ENCODE measurements around the gene CSMD2. TPM values are rescaled to one million over a fixed set of nuclear protein-coding genes. Genes with fewer than 3 reads are reported as not detected.

Gene CSMD2
- polyA plus RNA-seq, 1 donor, result 0.36 TPM

- Histone ChIP-seq H3K4me3 (ENCODE audit: low read length) (no peak overlapping the region), H3K36me3 (ENCODE audit: control insufficient read depth, insufficient read depth, low read length) (no peaks in the 10 kb centered on the region), H3K4me1 (ENCODE audit: control insufficient read depth, insufficient read depth, low read length) (no peaks in the 10 kb centered on the region), H3K9me3 (ENCODE audit: control insufficient read depth, low read depth, low read length) (no peaks in the 10 kb centered on the region), H3K27ac (ENCODE audit: low read length) (no peak overlapping the region), H3K27me3 (ENCODE audit: control insufficient read depth, insufficient read depth, low read length) (no peaks in the 10 kb centered on the region)
- DNase-seq, result no peak
- 93% methylated on average over 3 of the region's 12 CpGs for WGBS (ENCODE audit: insufficient coverage, low lambda C conversion rate)
Observed at GRCh38 chr1:33966346-33967141, 198.5 kb downstream of the CSMD2 start.

DNA sequence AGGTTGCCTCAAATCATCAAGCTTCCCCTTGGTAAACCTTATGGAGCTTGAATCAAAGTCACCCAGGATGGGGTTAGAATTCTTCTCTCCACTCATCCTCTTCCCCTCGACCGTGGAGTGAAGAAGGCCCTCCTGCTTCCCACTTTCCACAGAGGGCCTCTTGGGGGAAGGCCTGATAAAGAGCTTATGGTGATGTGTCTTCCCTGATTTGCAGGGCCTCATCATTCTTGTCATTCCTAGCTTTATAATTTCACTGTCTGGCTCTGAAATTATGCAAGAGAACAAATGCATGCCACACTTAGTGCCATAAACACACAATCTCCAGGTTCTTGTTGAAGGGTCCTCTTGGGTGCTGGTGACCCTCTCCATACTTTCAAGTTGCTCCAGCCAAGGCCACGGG is 199.9 kb downstream of the CSMD2 start:
- H3K36me3 ChIP-seq (ENCODE audit: control insufficient read depth, insufficient read depth, low read length), result no peaks in the 10 kb centered on the region
- H3K27me3 ChIP-seq (ENCODE audit: control insufficient read depth, insufficient read depth, low read length), result no peaks in the 10 kb centered on the region
- no peak overlapping the region for H3K4me3 ChIP-seq (ENCODE audit: low read length)
- H3K4me1 ChIP-seq (ENCODE audit: control insufficient read depth, insufficient read depth, low read length), result no peaks in the 10 kb centered on the region
- DNase-seq, result no peak
- WGBS (ENCODE audit: insufficient coverage, low lambda C conversion rate), result no CpG with 5 or more reads among the region's 3 CpGs
- no peak overlapping the region for H3K27ac ChIP-seq (ENCODE audit: low read length)
- no peaks in the 10 kb centered on the region for H3K9me3 ChIP-seq (ENCODE audit: control insufficient read depth, low read depth, low read length)

DNA sequence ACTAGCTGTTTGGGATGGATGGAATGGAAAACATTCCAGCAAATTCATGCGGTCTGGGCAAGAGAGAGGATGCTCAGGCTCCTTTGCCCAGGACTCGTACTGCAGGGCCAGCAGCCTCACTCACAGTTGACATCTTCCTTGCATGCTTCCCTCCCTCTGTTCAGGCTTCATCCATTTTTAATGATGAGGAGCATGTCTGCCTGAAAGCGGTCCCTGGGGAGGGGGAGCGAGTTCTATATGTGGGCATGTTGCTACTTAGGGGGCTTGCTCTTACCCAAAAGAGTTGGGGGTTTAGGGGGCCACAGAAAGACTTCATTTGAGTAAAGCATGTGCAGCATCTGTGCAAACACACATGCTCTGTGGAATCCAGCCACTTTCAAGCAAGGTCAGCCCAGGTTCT is 203.0 kb downstream of the CSMD2 start:
- no peaks in the 10 kb centered on the region for H3K36me3 ChIP-seq (ENCODE audit: control insufficient read depth, insufficient read depth, low read length)
- no CpG with 5 or more reads among the region's 4 CpGs for WGBS (ENCODE audit: insufficient coverage, low lambda C conversion rate)
- H3K27ac ChIP-seq (ENCODE audit: low read length), result no peak overlapping the region
- H3K9me3 ChIP-seq (ENCODE audit: control insufficient read depth, low read depth, low read length), result no peaks in the 10 kb centered on the region
- no peak for DNase-seq
- H3K4me3 ChIP-seq (ENCODE audit: low read length), result no peak overlapping the region
- no peaks in the 10 kb centered on the region for H3K4me1 ChIP-seq (ENCODE audit: control insufficient read depth, insufficient read depth, low read length)
- no peaks in the 10 kb centered on the region for H3K27me3 ChIP-seq (ENCODE audit: control insufficient read depth, insufficient read depth, low read length)

- Histone ChIP-seq H3K27me3 (ENCODE audit: control insufficient read depth, insufficient read depth, low read length) (no peaks in the 10 kb centered on the region), H3K27ac (ENCODE audit: low read length) (no peak overlapping the region), H3K4me3 (ENCODE audit: low read length) (no peak overlapping the region), H3K36me3 (ENCODE audit: control insufficient read depth, insufficient read depth, low read length) (no peaks in the 10 kb centered on the region), H3K4me1 (ENCODE audit: control insufficient read depth, insufficient read depth, low read length) (no peaks in the 10 kb centered on the region), H3K9me3 (ENCODE audit: control insufficient read depth, low read depth, low read length) (no peaks in the 10 kb centered on the region)
- DNase-seq, result no peak
- WGBS (ENCODE audit: insufficient coverage, low lambda C conversion rate), result no CpG with 5 or more reads among the region's 9 CpGs
Observed at GRCh38 chr1:33960188-33960895, 204.7 kb downstream of the CSMD2 start.

DNA sequence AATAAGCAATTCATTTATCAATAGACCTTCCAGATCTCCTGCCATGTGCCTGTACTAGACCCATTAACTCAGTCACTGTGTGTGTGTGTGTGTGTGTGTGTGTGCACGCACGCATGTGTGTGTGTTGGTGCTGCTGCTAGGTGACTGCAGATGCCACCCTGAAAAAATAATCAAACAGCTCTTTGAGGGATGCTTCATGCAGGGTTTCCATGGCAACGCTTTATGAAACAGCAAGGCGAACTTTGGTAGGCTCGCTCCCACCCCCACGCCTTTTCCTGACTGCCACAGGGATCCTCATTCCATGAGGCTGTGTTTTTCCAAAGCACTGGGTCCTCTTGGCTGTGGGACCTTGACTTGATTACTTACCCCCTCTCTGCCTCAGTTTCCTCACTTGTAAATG is 207.2 kb downstream of the CSMD2 start:
- WGBS (ENCODE audit: insufficient coverage, low lambda C conversion rate), result no CpG with 5 or more reads among the region's 6 CpGs
- Histone ChIP-seq H3K4me1 (ENCODE audit: control insufficient read depth, insufficient read depth, low read length) (no peaks in the 10 kb centered on the region), H3K4me3 (ENCODE audit: low read length) (no peak overlapping the region), H3K27ac (ENCODE audit: low read length) (no peak overlapping the region), H3K9me3 (ENCODE audit: control insufficient read depth, low read depth, low read length) (no peaks in the 10 kb centered on the region), H3K36me3 (ENCODE audit: control insufficient read depth, insufficient read depth, low read length) (no peaks in the 10 kb centered on the region), H3K27me3 (ENCODE audit: control insufficient read depth, insufficient read depth, low read length) (no peaks in the 10 kb centered on the region)
- no peak for DNase-seq

DNA sequence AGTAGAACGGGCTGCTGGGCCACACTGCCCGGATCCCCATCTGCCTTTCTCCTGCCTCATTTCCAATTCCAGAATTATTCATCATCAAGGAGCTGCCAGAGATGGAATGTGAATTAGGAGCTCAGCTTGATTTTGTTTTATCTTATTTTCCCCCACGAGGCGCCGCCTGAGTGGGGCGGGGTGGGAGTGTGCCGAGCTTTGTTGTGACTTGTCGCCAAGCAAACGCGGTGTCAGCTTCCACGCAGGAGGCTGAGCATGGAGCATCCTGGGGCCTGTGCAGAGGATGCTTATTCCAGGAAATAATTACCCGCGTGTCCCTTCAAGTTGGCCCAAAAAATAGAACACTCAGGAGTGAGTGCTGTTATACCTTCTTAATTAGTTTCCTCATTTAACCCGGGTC is 209.9 kb downstream of the CSMD2 start:
- H3K9me3 ChIP-seq (ENCODE audit: control insufficient read depth, low read depth, low read length), result no peaks in the 10 kb centered on the region
- H3K27ac ChIP-seq (ENCODE audit: low read length), result no peak overlapping the region
- no peak overlapping the region for H3K4me3 ChIP-seq (ENCODE audit: low read length)
- no peak for DNase-seq
- 100% methylated on average over 2 of the region's 14 CpGs for WGBS (ENCODE audit: insufficient coverage, low lambda C conversion rate)
- no peaks in the 10 kb centered on the region for H3K36me3 ChIP-seq (ENCODE audit: control insufficient read depth, insufficient read depth, low read length)
- H3K27me3 ChIP-seq (ENCODE audit: control insufficient read depth, insufficient read depth, low read length), result no peaks in the 10 kb centered on the region
- no peaks in the 10 kb centered on the region for H3K4me1 ChIP-seq (ENCODE audit: control insufficient read depth, insufficient read depth, low read length)

DNA sequence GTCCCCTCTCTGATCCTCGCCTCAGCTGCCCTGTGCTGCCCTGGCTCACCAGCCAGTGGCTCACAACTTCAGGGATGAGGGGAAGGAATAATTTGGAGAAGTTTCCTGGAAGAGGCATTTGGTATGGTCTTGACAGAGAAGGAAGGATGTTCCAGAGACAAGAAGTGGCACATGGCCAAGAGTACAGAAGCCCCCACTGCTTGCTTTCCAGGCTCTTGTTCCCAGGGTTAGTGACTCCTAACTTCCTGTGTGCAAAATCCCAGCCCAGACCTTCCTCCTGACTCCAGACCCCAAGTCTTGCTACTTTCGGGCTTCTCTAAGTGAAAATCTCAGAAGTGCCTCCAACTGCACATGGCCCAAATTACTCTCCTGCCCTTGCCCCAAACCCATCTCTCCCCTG is 215.5 kb downstream of the CSMD2 start:
- H3K9me3 ChIP-seq (ENCODE audit: control insufficient read depth, low read depth, low read length), result no peaks in the 10 kb centered on the region
- H3K4me1 ChIP-seq (ENCODE audit: control insufficient read depth, insufficient read depth, low read length), result no peaks in the 10 kb centered on the region
- no CpG with 5 or more reads among the region's 2 CpGs for WGBS (ENCODE audit: insufficient coverage, low lambda C conversion rate)
- H3K4me3 ChIP-seq (ENCODE audit: low read length), result no peak overlapping the region
- no peaks in the 10 kb centered on the region for H3K36me3 ChIP-seq (ENCODE audit: control insufficient read depth, insufficient read depth, low read length)
- H3K27me3 ChIP-seq (ENCODE audit: control insufficient read depth, insufficient read depth, low read length), result no peaks in the 10 kb centered on the region
- no peak overlapping the region for H3K27ac ChIP-seq (ENCODE audit: low read length)
- no peak for DNase-seq

DNA sequence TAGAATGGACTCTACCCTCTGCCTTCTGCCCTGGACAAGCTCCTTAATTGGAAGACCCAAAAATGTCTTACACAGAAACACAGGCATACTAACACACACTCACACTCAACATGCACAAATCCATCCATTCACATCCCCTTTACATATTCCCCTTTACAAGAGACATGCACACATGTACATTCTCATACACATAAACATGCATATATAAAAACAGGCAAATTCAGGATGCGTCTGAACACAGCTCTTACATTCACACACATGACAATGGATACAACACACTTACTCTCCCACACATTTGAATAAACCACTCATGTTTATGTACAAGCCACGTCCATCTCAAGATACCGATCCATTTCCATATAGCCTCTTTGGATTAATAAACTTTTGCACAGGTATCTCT is 216.7 kb downstream of the CSMD2 start:
- no peaks in the 10 kb centered on the region for H3K4me1 ChIP-seq (ENCODE audit: control insufficient read depth, insufficient read depth, low read length)
- no CpG with 5 or more reads among the region's 3 CpGs for WGBS (ENCODE audit: insufficient coverage, low lambda C conversion rate)
- H3K36me3 ChIP-seq (ENCODE audit: control insufficient read depth, insufficient read depth, low read length), result no peaks in the 10 kb centered on the region
- no peak for DNase-seq
- no peak overlapping the region for H3K27ac ChIP-seq (ENCODE audit: low read length)
- no peak overlapping the region for H3K4me3 ChIP-seq (ENCODE audit: low read length)
- H3K9me3 ChIP-seq (ENCODE audit: control insufficient read depth, low read depth, low read length), result no peaks in the 10 kb centered on the region
- H3K27me3 ChIP-seq (ENCODE audit: control insufficient read depth, insufficient read depth, low read length), result no peaks in the 10 kb centered on the region

- Histone ChIP-seq H3K27me3 (ENCODE audit: control insufficient read depth, insufficient read depth, low read length) (no peaks in the 10 kb centered on the region), H3K36me3 (ENCODE audit: control insufficient read depth, insufficient read depth, low read length) (no peaks in the 10 kb centered on the region), H3K27ac (ENCODE audit: low read length) (no peak overlapping the region), H3K4me3 (ENCODE audit: low read length) (no peak overlapping the region), H3K9me3 (ENCODE audit: control insufficient read depth, low read depth, low read length) (no peaks in the 10 kb centered on the region), H3K4me1 (ENCODE audit: control insufficient read depth, insufficient read depth, low read length) (no peaks in the 10 kb centered on the region)
- DNase-seq, result no peak
- WGBS (ENCODE audit: insufficient coverage, low lambda C conversion rate), result no CpG with 5 or more reads among the region's 2 CpGs
Observed at GRCh38 chr1:33946836-33947235, 218.2 kb downstream of the CSMD2 start.

DNA sequence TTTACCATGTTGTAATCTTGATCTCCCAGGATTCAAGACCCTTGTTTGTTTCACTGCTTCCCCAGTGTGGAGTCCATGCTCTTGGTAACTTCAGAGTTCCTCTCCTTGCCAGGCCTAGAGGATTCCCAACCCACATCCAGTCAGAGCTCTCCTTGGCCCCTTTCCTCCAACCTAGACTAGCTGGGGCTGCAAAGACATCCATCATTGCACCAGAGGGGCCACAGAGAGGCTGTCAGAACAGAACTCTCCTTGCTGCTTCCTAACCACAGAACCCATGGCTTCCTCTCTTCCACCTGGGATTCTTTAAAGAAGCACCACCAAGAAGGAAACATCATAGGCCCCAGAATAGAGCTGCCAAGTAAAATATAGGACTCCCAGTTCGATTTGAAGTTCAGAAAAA is 220.2 kb downstream of the CSMD2 start:
- Histone ChIP-seq H3K4me1 (ENCODE audit: control insufficient read depth, insufficient read depth, low read length) (no peaks in the 10 kb centered on the region), H3K27me3 (ENCODE audit: control insufficient read depth, insufficient read depth, low read length) (no peaks in the 10 kb centered on the region), H3K9me3 (ENCODE audit: control insufficient read depth, low read depth, low read length) (no peaks in the 10 kb centered on the region), H3K36me3 (ENCODE audit: control insufficient read depth, insufficient read depth, low read length) (no peaks in the 10 kb centered on the region), H3K4me3 (ENCODE audit: low read length) (no peak overlapping the region), H3K27ac (ENCODE audit: low read length) (no peak overlapping the region)
- no CpG with 5 or more reads among the region's 1 CpG for WGBS (ENCODE audit: insufficient coverage, low lambda C conversion rate)
- no peak for DNase-seq

DNA sequence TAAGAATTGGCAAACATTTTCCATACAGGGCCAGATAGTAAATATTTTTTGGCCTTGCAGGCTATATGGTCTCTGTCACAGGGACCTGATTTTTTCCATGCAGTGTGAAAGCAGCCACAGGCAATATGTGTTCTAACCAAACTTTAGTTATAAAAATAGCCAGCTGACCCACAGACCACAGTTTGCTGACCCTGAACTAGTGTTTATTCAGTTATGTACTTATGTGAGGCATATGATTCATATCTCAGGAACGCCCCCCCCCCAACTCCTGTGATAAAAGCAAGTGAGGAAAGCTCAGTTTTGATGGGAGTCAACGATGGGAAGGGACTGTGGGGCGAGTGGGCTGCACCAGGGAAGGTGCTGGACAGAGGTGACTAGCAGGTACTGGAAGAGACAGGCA is 221.1 kb downstream of the CSMD2 start:
- H3K4me1 ChIP-seq (ENCODE audit: control insufficient read depth, insufficient read depth, low read length), result no peaks in the 10 kb centered on the region
- no CpG with 5 or more reads among the region's 3 CpGs for WGBS (ENCODE audit: insufficient coverage, low lambda C conversion rate)

More for the DNA sequence above, 221.1 kb downstream of the CSMD2 start:
- Histone ChIP-seq H3K36me3 (ENCODE audit: control insufficient read depth, insufficient read depth, low read length) (no peaks in the 10 kb centered on the region), H3K27me3 (ENCODE audit: control insufficient read depth, insufficient read depth, low read length) (no peaks in the 10 kb centered on the region), H3K4me3 (ENCODE audit: low read length) (no peak overlapping the region), H3K27ac (ENCODE audit: low read length) (no peak overlapping the region), H3K9me3 (ENCODE audit: control insufficient read depth, low read depth, low read length) (no peaks in the 10 kb centered on the region)
- DNase-seq, result no peak
